Prostate gland (tissue), 2 donors: ENCODE data around the gene MVB12B.

Experiments
- POLR2A ChIP-seq: fragments of 450-650 bp; IDR thresholded peaks from one replicate; pipeline ENCODE4 v1.6.1; 2016; ENCODE audit warnings: antibody characterized with exemption, mild to moderate bottlenecking
- POLR2AphosphoS5 ChIP-seq: sonication (generic); formaldehyde crosslinking; IDR thresholded peaks from one replicate; pipeline ENCODE4 v1.6.1; 2017; ENCODE audit warnings: antibody characterized with exemption
- TF ChIP-seq, protein P1 (sequence below), 4 experiments: fragments of 200-600 bp in 2 of 4; fragments of 450-650 bp in 2 of 4; sonication (generic) in 2 of 4; IDR thresholded peaks; 1 replicate in 3 of 4; 2 replicates in 1 of 4; pipeline ENCODE4 v1.5.1; 2016 to 2019; ENCODE audit warnings: antibody characterized with exemption in 4 of 4, mild to moderate bottlenecking in 2 of 4, moderate library complexity in 2 of 4

DNA sequence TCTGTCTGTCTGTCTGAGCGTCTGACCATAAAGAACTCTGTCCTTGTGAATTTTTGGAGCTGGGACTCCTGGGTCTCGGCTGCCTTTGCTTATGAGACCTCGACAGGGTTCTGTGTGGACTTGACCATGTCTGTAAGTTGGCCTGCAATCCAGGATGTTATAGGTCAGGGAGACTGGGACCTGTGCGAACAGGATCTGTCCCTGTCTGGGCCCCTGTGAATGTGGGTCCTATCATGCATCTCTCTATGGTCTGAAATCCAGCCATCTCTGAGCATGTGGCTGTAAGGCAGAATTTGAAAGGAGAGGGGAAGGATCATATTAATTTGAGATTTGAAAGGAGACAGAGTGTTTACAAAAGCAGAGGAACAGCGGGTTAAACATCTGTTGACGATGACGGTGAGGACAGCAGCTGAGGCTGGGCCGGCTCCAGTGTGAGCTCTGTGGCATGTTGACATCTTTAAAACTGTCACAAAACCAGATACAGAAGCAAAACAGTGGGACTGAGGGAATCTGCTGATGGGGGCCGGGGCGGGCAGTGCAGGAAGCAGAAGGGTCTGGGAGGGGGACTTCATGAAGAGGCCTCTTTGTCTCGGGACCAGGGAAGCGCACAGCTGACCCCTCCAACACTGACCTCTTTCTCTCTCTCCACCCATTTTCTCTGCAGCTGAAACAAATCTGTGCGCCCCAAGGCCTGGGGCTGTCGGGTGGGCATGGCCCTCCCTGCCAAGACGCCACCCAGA, 19.1 kb upstream of the MVB12B start:
- TF ChIP-seq, protein P1, sequence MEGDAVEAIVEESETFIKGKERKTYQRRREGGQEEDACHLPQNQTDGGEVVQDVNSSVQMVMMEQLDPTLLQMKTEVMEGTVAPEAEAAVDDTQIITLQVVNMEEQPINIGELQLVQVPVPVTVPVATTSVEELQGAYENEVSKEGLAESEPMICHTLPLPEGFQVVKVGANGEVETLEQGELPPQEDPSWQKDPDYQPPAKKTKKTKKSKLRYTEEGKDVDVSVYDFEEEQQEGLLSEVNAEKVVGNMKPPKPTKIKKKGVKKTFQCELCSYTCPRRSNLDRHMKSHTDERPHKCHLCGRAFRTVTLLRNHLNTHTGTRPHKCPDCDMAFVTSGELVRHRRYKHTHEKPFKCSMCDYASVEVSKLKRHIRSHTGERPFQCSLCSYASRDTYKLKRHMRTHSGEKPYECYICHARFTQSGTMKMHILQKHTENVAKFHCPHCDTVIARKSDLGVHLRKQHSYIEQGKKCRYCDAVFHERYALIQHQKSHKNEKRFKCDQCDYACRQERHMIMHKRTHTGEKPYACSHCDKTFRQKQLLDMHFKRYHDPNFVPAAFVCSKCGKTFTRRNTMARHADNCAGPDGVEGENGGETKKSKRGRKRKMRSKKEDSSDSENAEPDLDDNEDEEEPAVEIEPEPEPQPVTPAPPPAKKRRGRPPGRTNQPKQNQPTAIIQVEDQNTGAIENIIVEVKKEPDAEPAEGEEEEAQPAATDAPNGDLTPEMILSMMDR (IDR thresholded peaks at IDR 0.05): no peak
- TF ChIP-seq POLR2A (no peak), POLR2AphosphoS5 (no peak)
